Measurements from ENCODE around the gene PTPRN2. TPM values are rescaled to one million over a fixed set of nuclear protein-coding genes. Genes with fewer than 3 reads are reported as not detected.

The PTPRN2 gene
- total RNA-seq, 1 experiment from 2014 or later = not detected

GRCh38 chr7:158228986-158229385 lies 358.6 kb downstream of the PTPRN2 start:
- POLR2A ChIA-PET (ENCODE audit: unreplicated experiment) = no interaction called here
- H3F3A ChIP-seq (ENCODE audit: insufficient read depth, low read depth) = no peaks in the 10 kb centered on the region
- H3K27ac ChIP-seq = no peak overlapping the region
- 0 out of 2 replicates have a peak, but pooled peaks have one; percentile 36 for TF ChIP-seq CTCF (conservative IDR thresholded peaks at IDR 0.05)
- TF ChIP-seq EZH2 (IDR thresholded peaks at IDR 0.05; ENCODE audit: low read depth) = no peak
- CTCF ChIA-PET = no interaction called here
- intact Hi-C loops (cut with micrococcal nuclease; ENCODE audit: unreplicated experiment) = no loop called here
- no peak overlapping the region for H3K4me3 ChIP-seq
- H3K27me3 ChIP-seq (ENCODE audit: insufficient read depth, low read depth) = peaks cover 61% of the 10 kb centered on the region
- DNase-seq = no peak
- no peak overlapping the region for H3K4me2 ChIP-seq
- H3K4me1 ChIP-seq (replicated peaks; ENCODE audit: insufficient read depth) = no peaks in the 10 kb centered on the region
- 0 out of 2 replicates have a peak, but pooled peaks cover 3% of the 10 kb centered on the region for H3K9me2 ChIP-seq (ENCODE audit: insufficient read depth)
- H3K79me2 ChIP-seq (ENCODE audit: low read depth) = no peaks in the 10 kb centered on the region
- no peaks in the 10 kb centered on the region for H3K36me3 ChIP-seq (ENCODE audit: low read depth)
- no peak overlapping the region for H2AFZ ChIP-seq
- no TSS peak for BruUV-seq (replicated peaks)
- H3K9me3 ChIP-seq (ENCODE audit: insufficient read depth, low read depth) = no peaks in the 10 kb centered on the region
- H4K20me1 ChIP-seq (ENCODE audit: insufficient read depth) = no peaks in the 10 kb centered on the region; the same call in 1 of the 2 replicates

- Histone ChIP-seq H4K20me1 (ENCODE audit: insufficient read depth) (no peaks in the 10 kb centered on the region; the same call in 1 of the 2 replicates), H3K4me3 (no peak overlapping the region), H3K4me2 (no peak overlapping the region), H3K79me2 (ENCODE audit: low read depth) (no peaks in the 10 kb centered on the region), H3K4me1 (replicated peaks; ENCODE audit: insufficient read depth) (no peaks in the 10 kb centered on the region), H3K9me2 (ENCODE audit: insufficient read depth) (0 out of 2 replicates have a peak, but pooled peaks cover 3% of the 10 kb centered on the region), H3K9me3 (ENCODE audit: insufficient read depth, low read depth) (no peaks in the 10 kb centered on the region), H3F3A (ENCODE audit: insufficient read depth, low read depth) (no peaks in the 10 kb centered on the region), H3K36me3 (ENCODE audit: low read depth) (no peaks in the 10 kb centered on the region), H3K27ac (no peak overlapping the region), H3K27me3 (ENCODE audit: insufficient read depth, low read depth) (peaks cover 53% of the 10 kb centered on the region), H2AFZ (no peak overlapping the region)
- TF ChIP-seq CTCF (conservative IDR thresholded peaks at IDR 0.05) = no peak
- no peak for TF ChIP-seq EZH2 (IDR thresholded peaks at IDR 0.05; ENCODE audit: low read depth)
- POLR2A ChIA-PET (ENCODE audit: unreplicated experiment) = no interaction called here
- intact Hi-C loops (cut with micrococcal nuclease; ENCODE audit: unreplicated experiment) = no loop called here
- DNase-seq = no peak
- BruUV-seq (replicated peaks) = no TSS peak
- CTCF ChIA-PET = no interaction called here
These were observed 359.5 kb downstream of the PTPRN2 start for GRCh38 chr7:158228131-158228530.

- Histone ChIP-seq H3K27me3 (ENCODE audit: insufficient read depth, low read depth) (peaks cover 50% of the 10 kb centered on the region), H4K20me1 (ENCODE audit: insufficient read depth) (no peaks in the 10 kb centered on the region; the same call in 1 of the 2 replicates), H3K4me3 (no peak overlapping the region), H3K36me3 (ENCODE audit: low read depth) (no peaks in the 10 kb centered on the region), H3K27ac (no peak overlapping the region), H3K9me3 (ENCODE audit: insufficient read depth, low read depth) (no peaks in the 10 kb centered on the region), H3K4me2 (no peak overlapping the region), H3F3A (ENCODE audit: insufficient read depth, low read depth) (no peaks in the 10 kb centered on the region), H3K4me1 (replicated peaks; ENCODE audit: insufficient read depth) (no peaks in the 10 kb centered on the region), H3K79me2 (ENCODE audit: low read depth) (no peaks in the 10 kb centered on the region), H2AFZ (no peak overlapping the region), H3K9me2 (ENCODE audit: insufficient read depth) (0 out of 2 replicates have a peak, but pooled peaks cover 3% of the 10 kb centered on the region)
- ChIA-PET POLR2A (ENCODE audit: unreplicated experiment) (interaction anchor here (0.6 kb wide), 1 partner anchor 1465 kb away, joined by 3 read pairs; no protein-coding TSS in a partner anchor), CTCF (no interaction called here)
- intact Hi-C loops (cut with micrococcal nuclease; ENCODE audit: unreplicated experiment) = no loop called here
- no TSS peak for BruUV-seq (replicated peaks)
- DNase-seq = no peak
- TF ChIP-seq CTCF (conservative IDR thresholded peaks at IDR 0.05) (no peak), EZH2 (IDR thresholded peaks at IDR 0.05; ENCODE audit: low read depth) (peak; percentile 66; the same call in 1 of the 2 replicates)
These were observed 360.2 kb downstream of the PTPRN2 start for GRCh38 chr7:158227258-158227984.

Data from PC-9 (cell line).